Measurements from ENCODE around the gene ARL15.

ARL15 gene

GRCh38 chr5:53890490-53890889, 419.9 kb downstream of the ARL15 start:
- no peak for DNase-seq (ENCODE audit: low read depth)
- TF ChIP-seq CTCF (conservative IDR thresholded peaks at IDR 0.05; ENCODE audit: control insufficient read depth, insufficient read depth, low read depth, low read length): no peak
- no peak overlapping the region for H3K4me3 ChIP-seq (ENCODE audit: control insufficient read depth, low read depth, low read length)

- TF ChIP-seq CTCF (conservative IDR thresholded peaks at IDR 0.05; ENCODE audit: control insufficient read depth, insufficient read depth, low read depth, low read length): no peak
- DNase-seq (ENCODE audit: low read depth): no peak
- no peak overlapping the region for H3K4me3 ChIP-seq (ENCODE audit: control insufficient read depth, low read depth, low read length)
Observed at GRCh38 chr5:53884844-53885243, 425.5 kb downstream of the ARL15 start.

- H3K4me3 ChIP-seq (ENCODE audit: control insufficient read depth, low read depth, low read length): no peak overlapping the region
- DNase-seq (ENCODE audit: low read depth): no peak
- no peak for TF ChIP-seq CTCF (conservative IDR thresholded peaks at IDR 0.05; ENCODE audit: control insufficient read depth, insufficient read depth, low read depth, low read length)
Observed at GRCh38 chr5:53884417-53884816, 426.0 kb downstream of the ARL15 start.

- no peak for TF ChIP-seq CTCF (conservative IDR thresholded peaks at IDR 0.05; ENCODE audit: control insufficient read depth, insufficient read depth, low read depth, low read length)
- DNase-seq (ENCODE audit: low read depth): peak; percentile 56
- no peak overlapping the region for H3K4me3 ChIP-seq (ENCODE audit: control insufficient read depth, low read depth, low read length)
Observed at GRCh38 chr5:53882676-53883031, 427.7 kb downstream of the ARL15 start.

GRCh38 chr5:53882006-53882675, 428.2 kb downstream of the ARL15 start:
- H3K4me3 ChIP-seq (ENCODE audit: control insufficient read depth, low read depth, low read length): no peak overlapping the region
- TF ChIP-seq CTCF (conservative IDR thresholded peaks at IDR 0.05; ENCODE audit: control insufficient read depth, insufficient read depth, low read depth, low read length): no peak
- DNase-seq (ENCODE audit: low read depth): no peak

- no peak for DNase-seq (ENCODE audit: low read depth)
- TF ChIP-seq CTCF (conservative IDR thresholded peaks at IDR 0.05; ENCODE audit: control insufficient read depth, insufficient read depth, low read depth, low read length): no peak
Observed at GRCh38 chr5:53879708-53880323, 430.6 kb downstream of the ARL15 start.

More at GRCh38 chr5:53879708-53880323, 430.6 kb downstream of the ARL15 start:
- H3K4me3 ChIP-seq (ENCODE audit: control insufficient read depth, low read depth, low read length): no peak overlapping the region

All from fibroblast of mammary gland (primary cell).